ENCODE measurements around the gene PLEKHB2. TPM values are rescaled to one million over a fixed set of nuclear protein-coding genes. Genes with fewer than 3 reads are reported as not detected.
A peak's percentile ranks its signal among the peaks of the same experiment; 100 is the strongest.

PLEKHB2 gene
- polyA plus RNA-seq, 1 of the 3 experiments (the other 2 are of a cell fraction), result 105 TPM

DNA sequence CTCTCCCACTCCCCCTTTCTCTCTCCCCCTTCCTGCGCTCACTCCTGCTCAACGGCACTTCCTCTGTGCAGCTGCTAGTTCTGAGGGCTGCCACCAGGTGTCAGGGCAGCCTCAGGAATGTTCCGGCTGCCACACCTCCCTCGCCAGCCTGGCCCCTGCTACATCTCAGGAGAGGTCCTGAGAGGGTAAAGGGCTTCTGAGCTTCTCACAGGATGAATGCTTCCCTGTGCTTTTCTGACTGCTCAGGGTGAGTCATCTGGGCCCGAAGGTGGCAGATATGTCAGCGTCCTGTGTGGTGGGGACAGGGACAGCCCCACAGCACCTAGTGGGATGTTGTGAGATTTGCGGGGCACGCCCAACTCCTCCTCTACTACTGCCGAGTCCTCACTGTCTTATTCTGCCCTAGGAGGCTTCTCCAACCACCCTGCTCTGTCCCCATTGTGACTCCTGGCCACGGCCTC, 49.0 kb downstream of the PLEKHB2 start:
- Histone ChIP-seq H3K36me3 (replicated peaks in 1 of 2; ENCODE audit: control insufficient read depth in 1 of 2, insufficient read depth in 2 of 2, low read length in 1 of 2) (peaks cover 5 to 15% of the 10 kb centered on the region in 2 experiments), H3K9ac (no peak overlapping the region), H3K4me1 (ENCODE audit: control insufficient read depth in 1 of 2, insufficient read depth in 2 of 2, low read depth in 1 of 2, low read length in 1 of 2) (no peaks in the 10 kb centered on the region; a peak in 1 of 4 replicates), H3K4me2 (no peak overlapping the region), H3F3A (replicated peaks; ENCODE audit: insufficient read depth) (peaks cover 3% of the 10 kb centered on the region), H3K4me3 (ENCODE audit: low read depth in 2 of 2, low read length in 1 of 2) (no peak overlapping the region; a peak in 1 of 4 replicates), H3K9me3 (no peaks in the 10 kb centered on the region), H2AFZ (ENCODE audit: low read depth) (no peak overlapping the region), H4K20me1 (ENCODE audit: insufficient read depth) (no peaks in the 10 kb centered on the region), H3K27me3 (ENCODE audit: insufficient read depth) (no peaks in the 10 kb centered on the region), H3K27ac (ENCODE audit: low read depth in 2 of 2, low read length in 1 of 2) (no peak overlapping the region), H3K9me2 (no peaks in the 10 kb centered on the region), H3K79me2 (ENCODE audit: insufficient read depth) (no peaks in the 10 kb centered on the region)
- no peak for TF ChIP-seq MEF2A (IDR thresholded peaks at IDR 0.05; ENCODE audit: borderline replicate concordance, low read depth)
- TF ChIP-seq, protein P1, sequence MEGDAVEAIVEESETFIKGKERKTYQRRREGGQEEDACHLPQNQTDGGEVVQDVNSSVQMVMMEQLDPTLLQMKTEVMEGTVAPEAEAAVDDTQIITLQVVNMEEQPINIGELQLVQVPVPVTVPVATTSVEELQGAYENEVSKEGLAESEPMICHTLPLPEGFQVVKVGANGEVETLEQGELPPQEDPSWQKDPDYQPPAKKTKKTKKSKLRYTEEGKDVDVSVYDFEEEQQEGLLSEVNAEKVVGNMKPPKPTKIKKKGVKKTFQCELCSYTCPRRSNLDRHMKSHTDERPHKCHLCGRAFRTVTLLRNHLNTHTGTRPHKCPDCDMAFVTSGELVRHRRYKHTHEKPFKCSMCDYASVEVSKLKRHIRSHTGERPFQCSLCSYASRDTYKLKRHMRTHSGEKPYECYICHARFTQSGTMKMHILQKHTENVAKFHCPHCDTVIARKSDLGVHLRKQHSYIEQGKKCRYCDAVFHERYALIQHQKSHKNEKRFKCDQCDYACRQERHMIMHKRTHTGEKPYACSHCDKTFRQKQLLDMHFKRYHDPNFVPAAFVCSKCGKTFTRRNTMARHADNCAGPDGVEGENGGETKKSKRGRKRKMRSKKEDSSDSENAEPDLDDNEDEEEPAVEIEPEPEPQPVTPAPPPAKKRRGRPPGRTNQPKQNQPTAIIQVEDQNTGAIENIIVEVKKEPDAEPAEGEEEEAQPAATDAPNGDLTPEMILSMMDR (IDR thresholded peaks at IDR 0.05), result peak; percentile 87
- no peak for TF ChIP-seq YY1 (IDR thresholded peaks at IDR 0.05; ENCODE audit: low read depth)
- no peak for TF ChIP-seq FOXM1 (IDR thresholded peaks at IDR 0.05; ENCODE audit: low read depth)
- peak; percentile 97 for TF ChIP-seq RAD21 (IDR thresholded peaks at IDR 0.05; ENCODE audit: low read length)
- TF ChIP-seq SMC3 (IDR thresholded peaks at IDR 0.05; ENCODE audit: low read depth, low read length), result peak; percentile 82
- WGBS (ENCODE audit: low lambda C conversion rate), result 46% methylated on average over 9 of the region's 10 CpGs
- DNase-seq, result peak; percentile 92
- POLR2A ChIA-PET, result no interaction called here
- CTCF ChIA-PET, result interaction anchor here (0.5 to 5.0 kb wide), 25 partner anchors 10 to 680 kb away, joined by 3 to 65 read pairs (median 5); partner anchors contain the start of gene MZT2A

DNA sequence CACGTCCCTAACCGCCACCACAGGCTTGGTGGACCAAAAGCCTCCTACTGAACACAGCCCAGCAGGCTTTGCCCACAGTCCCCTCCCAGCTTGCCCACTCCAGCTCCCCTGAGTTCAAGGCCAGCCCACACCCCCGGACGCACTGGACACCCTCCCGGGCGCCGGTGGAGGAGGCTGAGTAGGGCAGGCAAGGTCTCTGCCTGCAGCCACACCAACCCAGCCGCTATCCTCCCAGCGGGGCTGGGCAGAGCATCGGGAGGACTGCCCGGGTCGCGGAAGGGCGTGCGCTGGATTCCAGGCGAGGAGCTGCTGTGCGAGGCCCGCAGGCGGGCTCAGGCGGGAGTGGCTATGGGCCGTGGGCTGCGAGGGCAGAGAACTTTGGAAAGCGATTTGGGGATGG, 49.5 kb downstream of the PLEKHB2 start:
- H3K4me2 ChIP-seq, result no peak overlapping the region
- WGBS (ENCODE audit: low lambda C conversion rate), result 55% methylated on average over 2 of the region's 23 CpGs
- ChIA-PET POLR2A (no interaction called here), CTCF (interaction anchor here (0.7 to 5.0 kb wide), 20 partner anchors 10 to 647 kb away, joined by 3 to 65 read pairs (median 5); partner anchors contain the start of gene MZT2A)
- H3K27me3 ChIP-seq (ENCODE audit: insufficient read depth), result no peaks in the 10 kb centered on the region
- H3K27ac ChIP-seq (ENCODE audit: low read depth in 2 of 2, low read length in 1 of 2), result no peak overlapping the region
- H3K79me2 ChIP-seq (ENCODE audit: insufficient read depth), result no peaks in the 10 kb centered on the region
- no peaks in the 10 kb centered on the region; a peak in 1 of 4 replicates for H3K4me1 ChIP-seq (ENCODE audit: control insufficient read depth in 1 of 2, insufficient read depth in 2 of 2, low read depth in 1 of 2, low read length in 1 of 2)
- TF ChIP-seq FOXJ3 (CRISPR knock-in tag; IDR thresholded peaks at IDR 0.05), result no peak
- TF ChIP-seq FOXM1 (IDR thresholded peaks at IDR 0.05; ENCODE audit: low read depth), result no peak
- TF ChIP-seq EP300 (IDR thresholded peaks at IDR 0.05; ENCODE audit: borderline replicate concordance in 1 of 2, low read depth in 1 of 2, low read length in 1 of 2), result no peak
- TF ChIP-seq CHD2 (IDR thresholded peaks at IDR 0.05; ENCODE audit: low read length, partially characterized antibody), result no peak
- H3K4me3 ChIP-seq (ENCODE audit: low read depth in 2 of 2, low read length in 1 of 2), result no peak overlapping the region
- H3K9ac ChIP-seq, result no peak overlapping the region
- H3K9me2 ChIP-seq, result no peaks in the 10 kb centered on the region
- no peaks in the 10 kb centered on the region for H3K9me3 ChIP-seq
- peak; percentile 33 for DNase-seq
- peaks cover 3% of the 10 kb centered on the region for H3F3A ChIP-seq (replicated peaks; ENCODE audit: insufficient read depth)
- H4K20me1 ChIP-seq (ENCODE audit: insufficient read depth), result no peaks in the 10 kb centered on the region
- peaks cover 0 to 9% of the 10 kb centered on the region in 2 experiments for H3K36me3 ChIP-seq (replicated peaks in 1 of 2; ENCODE audit: control insufficient read depth in 1 of 2, insufficient read depth in 2 of 2, low read length in 1 of 2)
- no peak overlapping the region for H2AFZ ChIP-seq (ENCODE audit: low read depth)
